Smooth muscle cell (in vitro differentiated cells): Measurements from ENCODE around the gene CHCHD3. TPM values are rescaled to one million over a fixed set of nuclear protein-coding genes. Genes with fewer than 3 reads are reported as not detected.

ENCODE experiments used
- DNase-seq: peaks from one replicate; lab custom pipeline; 2025; ENCODE audit not compliant: unreplicated experiment; lab: John Stamatoyannopoulos, UW
- H2AFZ ChIP-seq: fragments of 200-600 bp; sonication (generic); 2 replicates; pipeline ENCODE4 v1.6.0; 2016; ENCODE audit warnings: antibody characterized with exemption, low read depth, mild to moderate bottlenecking
- H3F3A ChIP-seq: fragments of 200-600 bp; sonication (generic); 2 replicates; pipeline ENCODE4 v1.6.0; 2017; ENCODE audit warnings: antibody characterized with exemption, low read depth
- H3K27ac ChIP-seq: fragments of 200-600 bp; sonication (generic); 2 replicates; pipeline ENCODE4 v1.5.1; 2016; ENCODE audit warnings: low read depth, mild to moderate bottlenecking
- H3K27me3 ChIP-seq: fragments of 200-600 bp; sonication (generic); 2 replicates; pipeline ENCODE4 v1.6.1; 2016; ENCODE audit warnings: low read depth, mild to moderate bottlenecking
- H3K36me3 ChIP-seq: fragments of 200-600 bp; sonication (generic); 2 replicates; pipeline ENCODE4 v1.5.1; 2016; ENCODE audit warnings: low read depth
- H3K4me1 ChIP-seq: fragments of 200-600 bp; sonication (generic); 2 replicates; pipeline ENCODE4 v1.5.1; 2016; ENCODE audit warnings: low read depth
- H3K4me2 ChIP-seq: fragments of 200-600 bp; sonication (generic); 2 replicates; pipeline ENCODE4 v1.6.0; 2016; ENCODE audit warnings: mild to moderate bottlenecking
- H3K4me3 ChIP-seq: fragments of 200-600 bp; sonication (generic); 2 replicates; pipeline ENCODE4 v1.5.1; 2016; ENCODE audit warnings: mild to moderate bottlenecking
- H3K79me2 ChIP-seq: fragments of 200-600 bp; sonication (generic); 2 replicates; pipeline ENCODE4 v1.6.0; 2016; ENCODE audit warnings: low read depth, mild to moderate bottlenecking
- H3K9ac ChIP-seq: fragments of 200-600 bp; sonication (generic); 2 replicates; pipeline ENCODE4 v1.6.0; 2016; ENCODE audit warnings: low read depth
- H3K9me3 ChIP-seq: fragments of 200-600 bp; sonication (generic); replicated peaks from 2 replicates; pipeline ENCODE4 v1.5.1; 2016; ENCODE audit warnings: low read depth
- H4K20me1 ChIP-seq: fragments of 200-600 bp; sonication (generic); 2 replicates; pipeline ENCODE4 v1.6.0; 2016; ENCODE audit warnings: low read depth
- CTCF ChIP-seq: fragments of 200-600 bp; sonication (generic); IDR thresholded peaks from 2 replicates; pipeline ENCODE4 v1.5.1; 2017; ENCODE audit warnings: borderline replicate concordance, mild to moderate bottlenecking, antibody characterized with exemption; ENCODE audit not compliant: insufficient read depth, poor library complexity, severe bottlenecking
- WGBS: methylation state at CpG from one replicate; pipeline ENCODE4 v1.1.7; 2016; ENCODE audit warnings: low lambda C conversion rate; 5-methylcytosine and 5-hydroxymethylcytosine counted together
- polyA plus RNA-seq: library from polyadenylated mRNA; unstranded; fragments of >200 nt; fragmentation: Nextera tagmentation; extraction: Ambion mirVana; gene quantifications from 2 replicates; pipeline ENCODE4 v1.2.1, GENCODE V29; 2016
- total RNA-seq: library from RNA; depleted of rRNA; stranded (reverse); fragments of >200 nt; gene quantifications from 2 replicates; pipeline ENCODE4 v1.2.3, GENCODE V29; 2014

CHCHD3 gene
- total and polyA plus RNA-seq, 2 experiments from 2014 or later, result 49.8 to 59.2 TPM

GRCh38 chr7:132779164-132779563 lies 302.7 kb downstream of the CHCHD3 start:
- H2AFZ ChIP-seq, result no peak overlapping the region
- no peaks in the 10 kb centered on the region for H4K20me1 ChIP-seq
- H3K27me3 ChIP-seq, result no peaks in the 10 kb centered on the region
- H3K4me2 ChIP-seq, result no peak overlapping the region
- no peak overlapping the region for H3K4me3 ChIP-seq
- 72% methylated on average over 2 of the region's 2 CpGs for WGBS
- H3K79me2 ChIP-seq, result no peaks in the 10 kb centered on the region
- no peak for DNase-seq
- H3K9me3 ChIP-seq, result no peaks in the 10 kb centered on the region
- no peaks in the 10 kb centered on the region for H3F3A ChIP-seq
- no peak overlapping the region for H3K27ac ChIP-seq
- H3K9ac ChIP-seq, result no peak overlapping the region
- no peaks in the 10 kb centered on the region for H3K36me3 ChIP-seq
- H3K4me1 ChIP-seq, result no peaks in the 10 kb centered on the region
- TF ChIP-seq CTCF, result no peak

- H3K9ac ChIP-seq, result no peak overlapping the region
- no peaks in the 10 kb centered on the region for H3K36me3 ChIP-seq
- H3F3A ChIP-seq, result peaks cover 3% of the 10 kb centered on the region
- H3K9me3 ChIP-seq, result no peaks in the 10 kb centered on the region
- no peaks in the 10 kb centered on the region for H3K27me3 ChIP-seq
- H3K27ac ChIP-seq, result no peak overlapping the region
- no peak overlapping the region for H2AFZ ChIP-seq
- DNase-seq, result no peak
- no peaks in the 10 kb centered on the region for H3K79me2 ChIP-seq
- no peaks in the 10 kb centered on the region for H3K4me1 ChIP-seq
- WGBS, result 90% methylated on average over 4 of the region's 4 CpGs
- no peak for TF ChIP-seq CTCF
- H3K4me3 ChIP-seq, result no peak overlapping the region
- no peaks in the 10 kb centered on the region for H4K20me1 ChIP-seq
- H3K4me2 ChIP-seq, result no peak overlapping the region
These were observed 303.1 kb downstream of the CHCHD3 start for GRCh38 chr7:132778761-132779160.

DNA sequence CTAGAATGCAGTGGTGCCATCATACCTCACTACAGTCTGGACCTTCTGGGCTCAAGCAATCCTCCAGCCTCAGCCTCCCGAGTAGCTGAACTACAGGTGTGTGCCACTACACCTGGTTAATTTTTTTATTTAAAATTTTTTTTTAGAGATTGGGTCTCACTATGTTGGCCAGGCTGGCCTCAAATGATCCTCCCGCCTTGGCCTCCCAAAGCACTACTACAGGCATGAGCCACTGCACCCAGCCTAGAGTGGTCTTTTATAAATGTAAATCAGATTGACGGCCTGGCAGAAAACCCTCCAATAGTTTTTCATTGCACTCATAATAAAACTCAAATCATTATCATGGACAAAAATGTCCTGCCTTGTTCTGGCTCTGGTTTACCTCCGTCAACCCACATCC lies 303.9 kb downstream of the CHCHD3 start:
- no peak overlapping the region for H3K4me2 ChIP-seq
- WGBS, result 96% methylated on average over 4 of the region's 4 CpGs
- H4K20me1 ChIP-seq, result no peaks in the 10 kb centered on the region
- H2AFZ ChIP-seq, result no peak overlapping the region
- H3K36me3 ChIP-seq, result no peaks in the 10 kb centered on the region
- H3K4me1 ChIP-seq, result no peaks in the 10 kb centered on the region
- no peak overlapping the region for H3K27ac ChIP-seq
- no peak for DNase-seq
- H3K4me3 ChIP-seq, result no peak overlapping the region
- no peaks in the 10 kb centered on the region for H3K27me3 ChIP-seq
- no peaks in the 10 kb centered on the region for H3K79me2 ChIP-seq
- no peak overlapping the region for H3K9ac ChIP-seq
- TF ChIP-seq CTCF, result no peak
- peaks cover 4% of the 10 kb centered on the region for H3F3A ChIP-seq
- no peaks in the 10 kb centered on the region for H3K9me3 ChIP-seq

DNA sequence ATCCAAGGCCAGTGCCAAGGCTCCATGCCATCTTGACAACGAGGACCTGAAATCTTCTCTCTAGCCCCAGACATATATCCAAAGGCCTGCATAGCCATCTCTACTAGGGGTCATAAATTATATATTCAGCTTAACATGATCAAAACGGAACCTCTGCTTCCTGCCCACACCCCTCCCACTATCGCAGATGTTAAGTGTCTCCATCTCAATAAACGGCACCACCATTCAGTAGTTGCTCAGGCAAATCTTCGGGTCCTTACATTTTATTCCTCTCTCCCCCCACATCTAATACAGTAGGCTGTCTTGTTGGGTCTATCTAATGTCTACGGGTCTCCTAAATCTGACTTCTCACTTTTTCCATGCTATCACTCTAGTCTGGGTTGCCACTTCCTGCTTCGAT lies 304.5 kb downstream of the CHCHD3 start:
- WGBS, result 96% methylated on average over 7 of the region's 7 CpGs

More for the DNA sequence above, 304.5 kb downstream of the CHCHD3 start:
- H3K79me2 ChIP-seq, result no peaks in the 10 kb centered on the region
- H4K20me1 ChIP-seq, result no peaks in the 10 kb centered on the region
- no peaks in the 10 kb centered on the region for H3K27me3 ChIP-seq
- H3K4me3 ChIP-seq, result no peak overlapping the region
- peaks cover 4% of the 10 kb centered on the region for H3F3A ChIP-seq
- no peak for TF ChIP-seq CTCF
- H3K36me3 ChIP-seq, result no peaks in the 10 kb centered on the region
- no peak overlapping the region for H3K9ac ChIP-seq
- no peak overlapping the region for H3K27ac ChIP-seq
- DNase-seq, result no peak
- no peaks in the 10 kb centered on the region for H3K9me3 ChIP-seq
- H3K4me2 ChIP-seq, result no peak overlapping the region
- H2AFZ ChIP-seq, result no peak overlapping the region
- H3K4me1 ChIP-seq, result no peaks in the 10 kb centered on the region
